GM12874 (cell line): ENCODE data around the gene EBF3.

ENCODE experiments used
- TF ChIP-seq, protein P1 (sequence below): IDR thresholded peaks from 2 replicates; pipeline ENCODE4 v1.5.1; 2011; ENCODE audit warnings: low read depth, mild to moderate bottlenecking, control low read depth, low read length, moderate library complexity; ENCODE audit not compliant: insufficient read depth

EBF3 gene

GRCh38 chr10:129896860-129897200, 67.2 kb downstream of the EBF3 start:
- TF ChIP-seq, protein P1, sequence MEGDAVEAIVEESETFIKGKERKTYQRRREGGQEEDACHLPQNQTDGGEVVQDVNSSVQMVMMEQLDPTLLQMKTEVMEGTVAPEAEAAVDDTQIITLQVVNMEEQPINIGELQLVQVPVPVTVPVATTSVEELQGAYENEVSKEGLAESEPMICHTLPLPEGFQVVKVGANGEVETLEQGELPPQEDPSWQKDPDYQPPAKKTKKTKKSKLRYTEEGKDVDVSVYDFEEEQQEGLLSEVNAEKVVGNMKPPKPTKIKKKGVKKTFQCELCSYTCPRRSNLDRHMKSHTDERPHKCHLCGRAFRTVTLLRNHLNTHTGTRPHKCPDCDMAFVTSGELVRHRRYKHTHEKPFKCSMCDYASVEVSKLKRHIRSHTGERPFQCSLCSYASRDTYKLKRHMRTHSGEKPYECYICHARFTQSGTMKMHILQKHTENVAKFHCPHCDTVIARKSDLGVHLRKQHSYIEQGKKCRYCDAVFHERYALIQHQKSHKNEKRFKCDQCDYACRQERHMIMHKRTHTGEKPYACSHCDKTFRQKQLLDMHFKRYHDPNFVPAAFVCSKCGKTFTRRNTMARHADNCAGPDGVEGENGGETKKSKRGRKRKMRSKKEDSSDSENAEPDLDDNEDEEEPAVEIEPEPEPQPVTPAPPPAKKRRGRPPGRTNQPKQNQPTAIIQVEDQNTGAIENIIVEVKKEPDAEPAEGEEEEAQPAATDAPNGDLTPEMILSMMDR: no peak

DNA sequence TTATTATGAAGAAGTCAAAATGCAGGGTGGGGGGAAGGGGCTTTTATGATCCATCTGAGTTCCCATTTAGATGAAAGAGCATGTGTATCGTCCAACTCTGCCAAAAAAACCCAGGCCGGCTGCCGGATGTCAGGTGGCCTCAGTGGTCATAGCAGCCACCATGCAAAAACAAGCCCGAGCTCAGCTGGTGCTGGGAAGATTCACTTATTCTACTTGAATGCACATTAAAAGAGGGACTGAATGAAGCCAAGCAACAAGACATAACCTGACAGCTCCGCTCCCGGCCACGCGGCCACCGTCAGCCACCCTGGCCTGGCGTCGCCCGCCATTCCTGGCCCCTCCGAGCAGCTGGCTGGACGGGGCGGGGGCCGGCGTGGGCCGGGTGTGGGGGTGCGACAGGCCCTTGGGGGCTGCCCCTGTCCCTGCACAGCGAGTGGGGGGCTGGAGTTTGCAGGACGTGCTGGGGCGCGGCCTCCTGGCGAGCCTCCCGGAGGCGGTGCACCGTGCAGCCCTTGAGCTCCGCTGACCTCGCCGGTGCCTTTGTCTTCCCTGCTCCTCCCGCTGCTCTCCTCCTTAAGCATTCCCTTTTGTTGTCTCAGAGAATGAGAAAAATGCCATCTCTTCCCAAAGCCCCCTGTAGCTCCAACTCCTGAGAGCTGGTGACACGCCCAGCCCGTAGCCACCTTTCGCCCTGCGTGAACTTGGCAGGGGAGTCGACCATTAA, 67.8 kb downstream of the EBF3 start:
- TF ChIP-seq, protein P1: no peak

DNA sequence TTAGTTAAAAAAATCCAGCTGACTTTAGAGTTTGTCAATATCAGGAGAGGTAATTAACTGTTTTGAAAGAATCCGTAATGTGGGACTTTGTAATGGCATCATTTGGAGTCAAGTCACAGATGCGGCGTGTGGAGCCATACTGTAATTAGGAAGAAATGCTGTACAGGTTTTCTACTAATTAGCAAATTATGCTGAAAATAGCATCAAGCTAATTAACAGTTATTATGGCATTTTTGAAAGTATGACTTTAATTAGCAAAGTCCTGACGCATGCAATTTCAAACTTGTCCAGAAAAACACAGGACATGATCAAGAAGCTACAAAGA, 68.3 kb downstream of the EBF3 start:
- TF ChIP-seq, protein P1: no peak

DNA sequence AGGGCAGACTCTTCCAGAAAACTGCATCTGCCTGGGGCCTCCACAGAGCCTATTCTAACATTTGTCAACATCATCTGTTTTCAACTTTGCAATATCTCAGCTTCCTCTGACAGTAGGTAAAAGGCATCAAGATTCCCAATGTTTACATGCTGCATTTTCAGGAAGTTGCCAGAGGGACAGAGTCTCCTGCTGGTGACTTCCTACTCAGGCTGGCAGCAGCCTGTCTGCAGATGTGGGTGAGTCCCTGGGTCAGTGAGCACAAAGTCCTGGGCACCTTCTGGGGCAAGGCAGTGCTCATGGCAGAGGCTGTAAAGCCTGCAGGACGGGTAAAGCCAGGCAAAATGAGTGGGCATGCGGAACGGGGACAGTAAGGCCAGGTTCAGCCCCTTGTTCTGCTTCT, 69.4 kb downstream of the EBF3 start:
- TF ChIP-seq, protein P1: no peak

- TF ChIP-seq, protein P1: no peak
Measured at GRCh38 chr10:129893104-129894089, 70.7 kb downstream of the EBF3 start.

- TF ChIP-seq, protein P1: no peak
Measured at GRCh38 chr10:129892548-129893052, 71.5 kb downstream of the EBF3 start.

- TF ChIP-seq, protein P1: no peak
Measured at GRCh38 chr10:129891806-129892205, 72.3 kb downstream of the EBF3 start.
